NCI-H510A treated with DMSO at 0.1 percent for 48 hours (cell line): ENCODE data around the gene KRTAP4-1.
"Not testable (repeated sequence)": the region's sequence is repeated elsewhere in the genome, so short reads cannot be mapped to it uniquely, and the experiment has no call there.

Experiments used
- DNase-seq: peaks from one replicate; lab custom pipeline; 2025; lab: John Stamatoyannopoulos, UW

KRTAP4-1 gene

GRCh38 chr17:41171886-41172285, 12.8 kb downstream of the KRTAP4-1 start:
- DNase-seq = no peak

- no peak for DNase-seq
These were observed 16.6 kb downstream of the KRTAP4-1 start, which contains the start of gene KRTAP4-3 for GRCh38 chr17:41168121-41168520. TSS of gene KRTAP4-3 (minus strand) at chr17:41168221. CDS start at chr17:41168172, 49 bp downstream.

GRCh38 chr17:41167561-41167960, 17.1 kb downstream of the KRTAP4-1 start:
- no peak for DNase-seq

GRCh38 chr17:41163828-41164227, 20.9 kb downstream of the KRTAP4-1 start:
- DNase-seq = no peak

GRCh38 chr17:41160648-41161047, 24.1 kb downstream of the KRTAP4-1 start, which contains the start of gene KRTAP4-4:
TSS of gene KRTAP4-4 (minus strand) at chr17:41160748. CDS start at chr17:41160691, 57 bp downstream.
- no peak for DNase-seq

GRCh38 chr17:41160190-41160589, 24.5 kb downstream of the KRTAP4-1 start:
- DNase-seq = not testable (repeated sequence)

GRCh38 chr17:41153856-41154255, 30.9 kb downstream of the KRTAP4-1 start:
- DNase-seq = no peak

GRCh38 chr17:41151525-41151924, 33.2 kb downstream of the KRTAP4-1 start:
- DNase-seq = no peak

- DNase-seq = no peak
These were observed 34.7 kb downstream of the KRTAP4-1 start for GRCh38 chr17:41150026-41150425.

- DNase-seq = no peak
These were observed 35.1 kb downstream of the KRTAP4-1 start, which contains the start of gene KRTAP4-5 for GRCh38 chr17:41149652-41149985. TSS of gene KRTAP4-5 (minus strand) at chr17:41149825. CDS start at chr17:41149767, 58 bp downstream.

GRCh38 chr17:41148971-41149651, 35.6 kb downstream of the KRTAP4-1 start:
- not testable (repeated sequence) for DNase-seq

GRCh38 chr17:41147531-41148204, 37.0 kb downstream of the KRTAP4-1 start:
- DNase-seq = no peak

GRCh38 chr17:41145261-41145660, 39.5 kb downstream of the KRTAP4-1 start:
- DNase-seq = no peak

- DNase-seq = no peak
These were observed 39.9 kb downstream of the KRTAP4-1 start for GRCh38 chr17:41144846-41145245.

GRCh38 chr17:41141361-41141760, 43.4 kb downstream of the KRTAP4-1 start:
- no peak for DNase-seq

GRCh38 chr17:41140360-41141131, 44.2 kb downstream of the KRTAP4-1 start, which contains the start of gene KRTAP4-6:
TSS of gene KRTAP4-6 (minus strand) at chr17:41140544. CDS start at chr17:41140487, 57 bp downstream.
- no peak for DNase-seq

- not testable (repeated sequence) for DNase-seq
These were observed 44.8 kb downstream of the KRTAP4-1 start for GRCh38 chr17:41139865-41140264.
